Ectodermal cell (in vitro differentiated cells): ENCODE measurements around the gene CTIF.

Source experiments
- H3K27ac ChIP-seq: 2 replicates; pipeline ENCODE4 v1.7.0; 2013; ENCODE audit warnings: mild to moderate bottlenecking, low read depth, low read length; ENCODE audit not compliant: insufficient read depth, poor library complexity, severe bottlenecking
- H3K27me3 ChIP-seq: 2 replicates; pipeline ENCODE4 v1.7.0; 2013; ENCODE audit warnings: mild to moderate bottlenecking, low read length; ENCODE audit not compliant: insufficient read depth, control insufficient read depth, poor library complexity, severe bottlenecking
- H3K36me3 ChIP-seq: one replicate; pipeline ENCODE4 v1.7.0; 2013; ENCODE audit warnings: low read length; ENCODE audit not compliant: control insufficient read depth, insufficient read depth
- H3K4me1 ChIP-seq: one replicate; pipeline ENCODE4 v1.7.0; 2013; ENCODE audit warnings: low read length; ENCODE audit not compliant: control insufficient read depth, insufficient read depth
- H3K4me3 ChIP-seq: 2 replicates; pipeline ENCODE4 v1.7.0; 2013; ENCODE audit warnings: low read depth, low read length, control low read depth; ENCODE audit not compliant: insufficient read depth
- H3K9me3 ChIP-seq: 2 replicates; pipeline ENCODE4 v1.7.0; 2013; ENCODE audit warnings: mild to moderate bottlenecking, low read length, moderate library complexity; ENCODE audit not compliant: control insufficient read depth
- whole genome bisulfite sequencing, 2 experiments: methylation state at CpG; one replicate each; pipeline ENCODE4 v1.1.7; 2013; ENCODE audit warnings: missing lambda C conversion rate in 2 of 2; 5-methylcytosine and 5-hydroxymethylcytosine counted together

The CTIF gene

GRCh38 chr18:48782381-48782861, 243.6 kb downstream of the CTIF start:
- no peak overlapping the region for H3K27ac ChIP-seq
- H3K9me3 ChIP-seq, result no peaks in the 10 kb centered on the region
- no peak overlapping the region for H3K4me3 ChIP-seq
- WGBS, 2 experiments, result 95 to 97% methylated on average over 10 to 11 of the region's 11 CpGs
- H3K27me3 ChIP-seq, result no peaks in the 10 kb centered on the region
- no peaks in the 10 kb centered on the region for H3K36me3 ChIP-seq
- peaks cover 35% of the 10 kb centered on the region for H3K4me1 ChIP-seq

- Histone ChIP-seq H3K36me3 (no peaks in the 10 kb centered on the region), H3K27ac (no peak overlapping the region), H3K4me1 (peaks cover 38% of the 10 kb centered on the region), H3K4me3 (no peak overlapping the region), H3K27me3 (no peaks in the 10 kb centered on the region), H3K9me3 (no peaks in the 10 kb centered on the region)
- 82 to 87% methylated on average over 24 of the region's 24 CpGs for WGBS, 2 experiments
Observed at GRCh38 chr18:48783616-48784520, 245.0 kb downstream of the CTIF start.

- 94 to 96% methylated on average over 5 of the region's 5 CpGs for WGBS, 2 experiments
- H3K27ac ChIP-seq, result no peak overlapping the region
- H3K27me3 ChIP-seq, result no peaks in the 10 kb centered on the region
- H3K9me3 ChIP-seq, result no peaks in the 10 kb centered on the region
- peaks cover 35% of the 10 kb centered on the region for H3K4me1 ChIP-seq
- H3K4me3 ChIP-seq, result no peak overlapping the region
- no peaks in the 10 kb centered on the region for H3K36me3 ChIP-seq
Observed at GRCh38 chr18:48784656-48785055, 245.8 kb downstream of the CTIF start.

- H3K27ac ChIP-seq, result no peak overlapping the region
Observed at GRCh38 chr18:48785091-48785614, 246.3 kb downstream of the CTIF start.

GRCh38 chr18:48785736-48786454, 247.1 kb downstream of the CTIF start:
- Histone ChIP-seq H3K27ac (no peak overlapping the region), H3K9me3 (no peaks in the 10 kb centered on the region), H3K4me1 (peaks cover 24% of the 10 kb centered on the region), H3K36me3 (no peaks in the 10 kb centered on the region), H3K4me3 (no peak overlapping the region), H3K27me3 (no peaks in the 10 kb centered on the region)
- 93 to 94% methylated on average over 12 of the region's 12 CpGs for WGBS, 2 experiments

More at GRCh38 chr18:48785091-48785614, 246.3 kb downstream of the CTIF start:
- Histone ChIP-seq H3K27me3 (no peaks in the 10 kb centered on the region), H3K4me1 (peaks cover 31% of the 10 kb centered on the region), H3K36me3 (no peaks in the 10 kb centered on the region), H3K9me3 (no peaks in the 10 kb centered on the region), H3K4me3 (no peak overlapping the region)
- 92 to 95% methylated on average over 5 of the region's 5 CpGs for WGBS, 2 experiments

GRCh38 chr18:48786455-48787202, 247.8 kb downstream of the CTIF start:
- Histone ChIP-seq H3K27me3 (no peaks in the 10 kb centered on the region), H3K4me1 (peaks cover 16% of the 10 kb centered on the region), H3K4me3 (no peak overlapping the region), H3K9me3 (no peaks in the 10 kb centered on the region), H3K27ac (no peak overlapping the region), H3K36me3 (no peaks in the 10 kb centered on the region)
- 71 to 77% methylated on average over 10 of the region's 10 CpGs for WGBS, 2 experiments

- 75 to 76% methylated on average over 11 of the region's 11 CpGs for whole genome bisulfite sequencing, 2 experiments
- H3K27ac ChIP-seq, result no peak overlapping the region
- no peak overlapping the region for H3K4me3 ChIP-seq
- H3K9me3 ChIP-seq, result no peaks in the 10 kb centered on the region
- H3K27me3 ChIP-seq, result no peaks in the 10 kb centered on the region
- peaks cover 13% of the 10 kb centered on the region for H3K4me1 ChIP-seq
- H3K36me3 ChIP-seq, result no peaks in the 10 kb centered on the region
Observed at GRCh38 chr18:48787203-48788151, 248.6 kb downstream of the CTIF start.

- H3K27ac ChIP-seq, result no peak overlapping the region
- peaks cover 13% of the 10 kb centered on the region for H3K4me1 ChIP-seq
- WGBS, 2 experiments, result 90 to 93% methylated on average over 1 of the region's 1 CpG
- no peaks in the 10 kb centered on the region for H3K27me3 ChIP-seq
- no peaks in the 10 kb centered on the region for H3K9me3 ChIP-seq
- no peaks in the 10 kb centered on the region for H3K36me3 ChIP-seq
- no peak overlapping the region for H3K4me3 ChIP-seq
Observed at GRCh38 chr18:48788373-48788772, 249.5 kb downstream of the CTIF start.

DNA sequence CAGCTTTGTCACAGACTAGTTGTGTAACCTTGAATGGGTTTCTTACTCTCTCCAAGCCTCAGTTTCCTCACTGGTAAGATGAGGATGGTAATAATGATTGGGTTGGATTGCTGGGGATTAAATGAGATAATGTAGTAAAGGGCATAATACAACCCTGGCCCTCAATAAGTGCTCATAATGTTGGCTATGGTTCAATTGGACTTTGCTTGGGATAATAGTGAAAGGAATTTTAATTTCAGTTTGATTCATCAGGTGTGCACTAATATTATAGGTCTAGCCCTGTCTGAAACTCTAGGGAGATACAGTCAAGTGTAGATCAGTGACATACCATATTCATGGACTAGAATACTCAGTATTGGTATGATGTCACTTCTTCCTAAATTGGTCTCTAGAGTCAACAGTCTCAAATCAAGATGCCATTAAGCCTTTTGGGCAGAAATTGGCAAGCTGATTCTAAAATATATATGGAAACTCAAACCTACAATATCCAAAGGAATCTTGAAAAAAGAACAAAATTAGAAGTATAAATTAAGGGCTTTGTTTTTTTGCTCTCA, 250.5 kb downstream of the CTIF start:
- no peak overlapping the region for H3K27ac ChIP-seq
- peaks cover 13% of the 10 kb centered on the region for H3K4me1 ChIP-seq
- H3K9me3 ChIP-seq, result no peaks in the 10 kb centered on the region
- no peak overlapping the region for H3K4me3 ChIP-seq
- H3K27me3 ChIP-seq, result no peaks in the 10 kb centered on the region
- no peaks in the 10 kb centered on the region for H3K36me3 ChIP-seq
